Activated T-helper 17 cell treated with anti-CD3 and anti-CD28 coated beads, Interleukin-2, amount 50 U/mL, for 72 hours (primary cell): Measurements from ENCODE around the gene RPS8. TPM values are rescaled to one million over a fixed set of nuclear protein-coding genes. Genes with fewer than 3 reads are reported as not detected.

Experiments
- total RNA-seq, 2 donors: library from RNA; stranded (reverse); gene quantifications; one replicate each; pipeline ENCODE4 v1.2.3, GENCODE V29; 2022

The RPS8 gene
- total RNA-seq, 2 donors from 2014 or later, result 2,475 to 3,183 TPM

Other genes starting within 250 kb of the RPS8 start
- 1 to 10 TPM; 3.5 to 4.2 TPM for gene TMEM53, start 101.1 kb upstream of the RPS8 start, total RNA-seq
- gene ARMH1, start 100.8 kb upstream of the RPS8 start, total RNA-seq, result 10 to 100 TPM; 10.7 to 65.8 TPM
- not detected for gene RNU5D-1, start 44.4 kb upstream of the RPS8 start, total RNA-seq
- 100 to 1,000 TPM in 1 of 2 donors, 10 to 100 TPM in 1; 93.4 to 124 TPM for gene KIF2C, start 35.7 kb upstream of the RPS8 start, total RNA-seq
- gene BEST4, start 12.6 kb downstream of the RPS8 start, total RNA-seq, result 1 to 10 TPM in 1 of 2 donors, under 1 TPM in 1; 0.97 to 2.0 TPM
- gene PLK3, start 24.8 kb downstream of the RPS8 start, total RNA-seq, result 10 to 100 TPM; 58.7 to 92.0 TPM
- 1 to 10 TPM in 1 of 2 donors, under 1 TPM in 1; 0.56 to 1.2 TPM for gene DYNLT4, start 31.8 kb downstream of the RPS8 start, total RNA-seq
- gene BTBD19, start 33.0 kb downstream of the RPS8 start, total RNA-seq, result 10 to 100 TPM; 15.9 to 62.7 TPM
- gene PTCH2, start 67.7 kb downstream of the RPS8 start, total RNA-seq, result 1 to 10 TPM in 1 of 2 donors, under 1 TPM in 1; 0.64 to 1.1 TPM
- gene EIF2B3, start 211.1 kb downstream of the RPS8 start, total RNA-seq, result 10 to 100 TPM; 20.1 to 44.2 TPM
- gene HECTD3, start 235.8 kb downstream of the RPS8 start, total RNA-seq, result 10 to 100 TPM; 23.2 to 29.5 TPM
- 100 to 1,000 TPM in 1 of 2 donors, 10 to 100 TPM in 1; 81.7 to 134 TPM for gene UROD, start 236.7 kb downstream of the RPS8 start, total RNA-seq